Pancreas (tissue), 10 donors: ENCODE measurements around the gene ATAD3A. TPM values are rescaled to one million over a fixed set of nuclear protein-coding genes. Genes with fewer than 3 reads are reported as not detected.
A peak's percentile ranks its signal among the peaks of the same experiment; 100 is the strongest.

ENCODE experiments used
- ATAC-seq, 4 donors: fragments of 200-7000 bp; cut with Tn5 transposase; one replicate each; pipeline versions ENCODE4 v1.8.0 to v1.9.1; 2020; ENCODE audit warnings: mild to moderate bottlenecking in 4 of 4, moderate library complexity in 4 of 4
- DNase-seq, 6 donors: peaks; one replicate each; pipeline ENCODE4 v3.0.0-alpha.2; 2020
- FAIRE-seq: peaks from 2 replicates; lab custom pipeline; 2012; peaks lifted over from hg19 to GRCh38; lab: Jason Lieb, UNC
- H3K27ac ChIP-seq, 4 donors: fragments of 200-600 bp; sonication (generic); 1 replicate in 3 of 4; 2 replicates in 1 of 4; pipeline versions ENCODE4 v1.5.0 to v1.8.0; 2020
- H3K27me3 ChIP-seq, 4 donors: fragments of 200-600 bp; one replicate each; pipeline ENCODE4 v1.8.0; 2021
- H3K36me3 ChIP-seq, 3 donors: fragments of 200-600 bp; sonication (generic) in 1 of 3; one replicate each; pipeline versions ENCODE4 v1.5.0 to v1.8.0; 2020 to 2021
- H3K4me1 ChIP-seq, 3 donors: fragments of 200-600 bp; one replicate each; pipeline ENCODE4 v1.8.0; 2021
- H3K4me3 ChIP-seq, 4 donors: fragments of 200-600 bp; sonication (generic) in 2 of 4; one replicate each; pipeline versions ENCODE4 v1.5.0 to v1.8.0; 2020 to 2021
- H3K9me3 ChIP-seq, 4 donors: fragments of 200-600 bp; one replicate each; pipeline ENCODE4 v1.8.0; 2021
- WGBS, 2 donors: extraction: QIAGEN DNeasy Blood & Tissue Kit; methylation state at CpG; one replicate each; pipeline ENCODE4 v1.1.7; 2013; 5-methylcytosine and 5-hydroxymethylcytosine counted together
- intact Hi-C, 3 donors: fragments of 100-400 bp; cut with DNase I; formaldehyde crosslinking; loops; one replicate each; pipeline versions ENCODE4 v1.11.1 to v1.14.2; 2022
- polyA plus RNA-seq, 2 donors: library from polyadenylated mRNA; stranded (reverse); fragments of 200-250 nt; gene quantifications; one replicate each; pipeline ENCODE4 v1.2.3, GENCODE V29; 2013
- total RNA-seq, 6 donors: library from RNA; stranded (reverse); fragmentation: NEBNext Ultra II Directional in 4 of 6; extraction: Animal tissue kit (Norgen Biotek cat#: 25700) in 4 of 6; gene quantifications; one replicate each; pipeline versions ENCODE4 v1.2.1 to v1.2.4, GENCODE V29; 2021 to 2023
- TF ChIP-seq, protein P1 (sequence below), 4 donors: fragments of 200-600 bp; sonication (generic) in 3 of 4; IDR thresholded peaks; one replicate each; pipeline versions ENCODE4 v1.5.0 to v1.8.0; 2021; ENCODE audit warnings: antibody characterized with exemption in 4 of 4
- donor health status: healthy with polysubstance abuse.
- donor health status: DM: no; HTN: no; CAD: no; lungs with moderate emphysema.
- donor health status: DM: no; HTN: no; CAD: no.
- donor health status: control.
- donor health status: control.
- donor health status: Bipolar disorder and iron deficiency.
- donor health status: DM: yes; HTN: yes; CAD: no.
- donor health status: DM: no; HTN: no; CAD: no.
- donor health status: DM: no; HTN: no; CAD: no.
- donor health status: DM: yes; HTN: yes; CAD: no.

The ATAD3A gene
- total and polyA plus RNA-seq, 8 donors = 8.0 to 33.8 (median 17.1) TPM

DNA sequence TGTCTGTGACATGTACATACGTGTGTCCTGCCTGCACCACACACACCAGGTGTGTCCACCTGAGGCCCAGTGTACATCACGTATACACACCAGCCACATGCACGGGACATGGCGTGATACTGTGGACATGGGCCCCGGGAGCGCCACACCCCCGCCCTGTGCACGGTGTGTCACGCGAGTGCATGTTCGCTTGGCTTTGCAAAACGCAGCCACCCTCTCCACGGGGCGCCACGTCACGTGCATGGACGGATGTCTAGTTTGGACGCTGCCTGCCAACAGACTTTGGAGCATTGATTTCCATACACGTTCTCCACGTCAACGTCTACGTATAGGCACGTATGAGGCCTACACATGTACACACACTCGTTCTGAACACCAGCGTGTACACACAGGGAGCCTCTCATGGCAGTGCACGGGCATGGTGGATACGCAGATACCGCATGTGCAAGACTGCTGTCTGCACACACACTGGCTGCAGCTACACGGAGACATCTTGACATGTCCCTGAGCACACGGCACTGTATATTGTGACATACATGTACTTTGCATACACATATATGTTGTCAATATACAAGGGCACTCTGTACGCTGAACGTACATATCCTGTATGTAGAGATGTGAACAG, 25.8 kb downstream of the ATAD3A start:
- intact Hi-C loops = no loop called here
- H3K9me3 ChIP-seq = no peaks in the 10 kb centered on the region
- no peak overlapping the region for H3K27ac ChIP-seq
- DNase-seq (peak in 1 of 6 donors; percentile 43), ATAC-seq (no peak), FAIRE-seq (no peak)
- H3K36me3 ChIP-seq = peaks cover 0 to 8% (median 0%) of the 10 kb centered on the region in 3 donors
- 93 to 94% methylated on average over 32 of the region's 32 CpGs for WGBS, 2 donors
- TF ChIP-seq, protein P1, sequence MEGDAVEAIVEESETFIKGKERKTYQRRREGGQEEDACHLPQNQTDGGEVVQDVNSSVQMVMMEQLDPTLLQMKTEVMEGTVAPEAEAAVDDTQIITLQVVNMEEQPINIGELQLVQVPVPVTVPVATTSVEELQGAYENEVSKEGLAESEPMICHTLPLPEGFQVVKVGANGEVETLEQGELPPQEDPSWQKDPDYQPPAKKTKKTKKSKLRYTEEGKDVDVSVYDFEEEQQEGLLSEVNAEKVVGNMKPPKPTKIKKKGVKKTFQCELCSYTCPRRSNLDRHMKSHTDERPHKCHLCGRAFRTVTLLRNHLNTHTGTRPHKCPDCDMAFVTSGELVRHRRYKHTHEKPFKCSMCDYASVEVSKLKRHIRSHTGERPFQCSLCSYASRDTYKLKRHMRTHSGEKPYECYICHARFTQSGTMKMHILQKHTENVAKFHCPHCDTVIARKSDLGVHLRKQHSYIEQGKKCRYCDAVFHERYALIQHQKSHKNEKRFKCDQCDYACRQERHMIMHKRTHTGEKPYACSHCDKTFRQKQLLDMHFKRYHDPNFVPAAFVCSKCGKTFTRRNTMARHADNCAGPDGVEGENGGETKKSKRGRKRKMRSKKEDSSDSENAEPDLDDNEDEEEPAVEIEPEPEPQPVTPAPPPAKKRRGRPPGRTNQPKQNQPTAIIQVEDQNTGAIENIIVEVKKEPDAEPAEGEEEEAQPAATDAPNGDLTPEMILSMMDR (IDR thresholded peaks at IDR 0.05) = no peak
- H3K4me1 ChIP-seq = no peaks in the 10 kb centered on the region
- no peaks in the 10 kb centered on the region for H3K27me3 ChIP-seq
- H3K4me3 ChIP-seq = no peak overlapping the region

DNA sequence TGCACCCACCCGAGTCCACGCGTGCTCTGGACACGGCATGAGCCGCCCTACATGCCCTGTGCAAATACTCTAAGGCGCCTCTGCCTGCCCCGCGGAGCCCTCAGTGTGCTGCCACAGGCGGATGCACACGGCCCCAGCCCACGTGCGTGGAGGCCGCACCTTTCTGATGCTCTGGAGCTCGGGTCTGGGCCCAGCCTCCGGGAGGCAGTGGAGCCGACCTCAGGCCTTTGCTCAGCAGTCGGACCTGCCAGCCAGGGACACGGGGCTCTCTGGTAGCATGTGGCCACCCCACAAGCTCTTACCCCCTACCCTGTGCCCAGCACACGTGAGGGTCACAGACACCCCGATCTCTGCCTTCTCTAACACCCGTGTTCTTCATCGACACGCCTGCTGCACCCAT, 26.4 kb downstream of the ATAD3A start:
- WGBS, 2 donors = 89 to 94% methylated on average over 23 of the region's 23 CpGs
- Histone ChIP-seq H3K27ac (no peak overlapping the region), H3K36me3 (peaks cover 0 to 8% (median 0%) of the 10 kb centered on the region in 3 donors), H3K27me3 (no peaks in the 10 kb centered on the region), H3K4me3 (no peak overlapping the region), H3K9me3 (no peaks in the 10 kb centered on the region), H3K4me1 (no peaks in the 10 kb centered on the region)
- ATAC-seq (no peak), FAIRE-seq (no peak), DNase-seq (peak in 1 of 6 donors; percentile 61)
- intact Hi-C loops = no loop called here
- TF ChIP-seq, protein P1 (IDR thresholded peaks at IDR 0.05) = no peak

DNA sequence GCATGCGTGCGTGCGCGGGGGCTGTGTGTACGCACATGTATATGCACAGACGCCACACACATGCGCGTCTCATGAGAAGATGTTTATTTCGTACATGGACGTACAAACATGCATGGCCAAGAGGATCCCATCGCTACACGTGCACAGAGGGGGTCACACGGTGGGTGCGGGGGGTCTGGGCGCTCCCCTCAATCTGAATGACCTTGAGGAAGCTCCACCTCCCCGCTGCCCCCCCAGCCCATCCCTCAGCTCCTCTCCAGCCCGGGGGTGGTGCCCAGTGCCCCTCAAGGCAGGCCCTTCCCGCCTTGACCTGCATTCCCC, 27.0 kb downstream of the ATAD3A start:
- FAIRE-seq = no peak
- Histone ChIP-seq H3K36me3 (peaks cover 0 to 8% (median 0%) of the 10 kb centered on the region in 3 donors), H3K4me3 (no peak overlapping the region), H3K27ac (no peak overlapping the region), H3K4me1 (no peaks in the 10 kb centered on the region), H3K27me3 (no peaks in the 10 kb centered on the region), H3K9me3 (no peaks in the 10 kb centered on the region)
- intact Hi-C loops = no loop called here
- TF ChIP-seq, protein P1 (IDR thresholded peaks at IDR 0.05) = no peak
- 80 to 88% methylated on average over 18 of the region's 18 CpGs for WGBS, 2 donors
- ATAC-seq = no peak
- DNase-seq = peak in 1 of 6 donors; percentile 20

DNA sequence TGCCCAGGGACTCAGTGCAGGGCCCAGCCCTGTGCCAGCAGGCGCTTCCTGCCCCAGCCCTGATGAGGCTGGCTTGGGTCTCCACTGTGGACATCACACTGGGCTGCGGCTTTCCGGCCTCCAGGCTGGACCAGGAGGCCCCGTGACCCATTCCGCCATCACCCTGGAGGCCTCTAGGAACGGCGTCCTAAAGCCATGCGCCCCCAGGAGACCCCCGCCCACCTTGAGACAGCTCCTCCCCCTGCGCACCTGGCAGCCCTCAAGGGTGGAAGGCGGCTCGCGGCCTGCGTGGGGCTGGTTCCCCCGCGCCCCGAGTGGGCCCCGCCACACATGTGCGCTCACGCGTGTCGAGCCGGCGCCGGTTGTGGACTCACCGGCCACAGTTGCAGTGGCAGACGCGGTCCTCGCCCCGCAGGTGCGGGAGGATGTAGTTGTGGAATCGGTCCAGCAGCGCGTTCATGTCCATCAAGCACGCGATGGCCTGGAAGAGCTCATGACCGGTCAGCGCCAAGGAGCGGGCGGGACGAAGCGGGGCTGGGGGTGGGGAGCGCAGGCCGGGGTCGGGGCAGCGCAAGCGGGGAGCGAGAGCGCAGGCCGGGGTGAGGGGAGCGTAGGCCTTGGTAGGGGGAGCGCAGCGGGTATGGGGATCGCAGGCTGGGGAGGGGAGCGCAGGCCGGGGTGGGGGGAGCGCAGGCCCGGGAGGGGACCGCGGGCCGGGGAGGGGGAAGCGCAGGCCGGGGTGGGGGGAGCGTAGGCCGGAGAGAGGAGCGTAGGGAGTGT, 27.5 kb downstream of the ATAD3A start:
- DNase-seq (peak in 1 of 6 donors; percentile 78), ATAC-seq (peak in 1 of 4 donors; percentile 8), FAIRE-seq (no peak)
- intact Hi-C loops = no loop called here
- no peaks in the 10 kb centered on the region for H3K4me1 ChIP-seq
- 43 to 47% methylated on average over 60 to 66 of the region's 66 CpGs for WGBS, 2 donors
- H3K27ac ChIP-seq = no peak overlapping the region
- H3K4me3 ChIP-seq = peak overlapping the region in 2 of 4 donors; percentile 27 to 36
- no peaks in the 10 kb centered on the region for H3K9me3 ChIP-seq
- no peaks in the 10 kb centered on the region for H3K27me3 ChIP-seq
- H3K36me3 ChIP-seq = peaks cover 0 to 8% (median 0%) of the 10 kb centered on the region in 3 donors
- TF ChIP-seq, protein P1 (IDR thresholded peaks at IDR 0.05) = no peak
